NCI-H1694 treated with DMSO at 0.1 percent for 48 hours (cell line): ENCODE results near the gene RAET1L.
"Not testable (repeated sequence)": the region's sequence is repeated elsewhere in the genome, so short reads cannot be mapped to it uniquely, and the experiment has no call there.

Experiments used
- DNase-seq: peaks from one replicate; lab custom pipeline; 2025; lab: John Stamatoyannopoulos, UW

The RAET1L gene

DNA sequence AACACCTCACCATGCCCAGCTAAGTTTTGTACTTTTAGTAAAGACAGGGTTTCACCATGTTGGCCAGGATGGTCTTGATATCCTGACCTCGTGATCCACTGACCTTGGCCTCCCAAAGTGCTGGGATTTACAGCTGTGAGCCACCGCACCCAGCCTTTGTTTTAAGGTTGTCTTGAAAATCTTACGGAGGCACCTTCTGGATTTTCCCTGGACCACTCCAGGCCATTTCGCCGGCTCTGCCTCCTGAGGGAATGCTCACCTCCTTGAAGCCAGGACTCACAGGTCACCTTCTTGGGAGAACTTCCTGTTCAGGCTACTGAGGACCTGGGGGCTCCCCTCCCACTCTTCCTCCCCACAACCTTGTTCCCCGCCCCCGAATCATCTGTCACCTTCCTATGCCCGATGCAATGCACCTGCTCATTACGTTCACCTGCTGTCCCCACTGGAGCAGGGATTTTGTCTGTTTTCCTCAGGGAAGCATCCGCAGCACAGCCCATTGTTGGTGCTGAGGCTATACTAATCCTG is 19.4 kb upstream of the RAET1L start:
- DNase-seq = no peak

DNA sequence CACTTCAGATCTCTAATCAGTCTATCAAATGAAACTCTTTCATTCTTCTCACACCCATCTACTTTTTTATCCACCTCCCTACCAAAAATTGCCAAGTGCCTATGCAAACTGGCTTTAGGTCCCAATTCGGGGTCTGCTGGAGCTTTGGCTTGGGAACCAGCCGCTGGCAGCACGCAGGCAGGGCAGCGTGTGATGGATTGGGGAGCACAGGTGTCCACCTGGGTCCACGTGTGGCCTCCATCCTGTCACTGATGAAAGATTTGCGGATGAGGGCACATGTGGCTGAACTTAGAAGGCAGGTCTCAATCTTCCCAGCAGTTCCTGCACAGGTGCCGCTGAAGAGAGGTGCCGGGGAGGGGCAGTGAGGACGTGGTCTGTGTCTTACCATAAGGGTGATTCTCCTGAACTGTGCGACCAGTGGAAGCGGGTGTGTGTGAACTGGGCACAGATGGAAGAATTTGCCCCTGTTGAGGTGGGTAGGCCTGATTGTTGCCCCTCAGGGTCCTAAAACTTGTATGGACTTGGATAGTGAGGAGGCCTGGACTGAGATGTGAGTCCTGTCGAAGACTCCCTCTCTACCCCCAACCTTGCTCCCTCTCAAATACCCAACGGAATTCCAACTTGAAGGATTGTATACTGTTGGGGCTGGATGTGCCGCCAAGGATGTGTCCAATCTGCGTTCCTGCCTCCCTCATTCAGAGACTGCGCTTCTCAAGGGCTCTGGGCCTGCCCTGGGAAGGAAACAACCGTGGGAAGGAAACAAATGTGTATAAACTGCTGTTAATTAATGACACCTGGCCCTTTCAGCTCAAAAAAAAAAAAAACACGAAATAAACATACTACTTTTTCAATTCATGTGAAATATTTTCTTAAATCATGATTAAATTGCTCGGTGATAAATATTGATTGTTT is 18.4 kb upstream of the RAET1L start:
- DNase-seq = no peak

DNA sequence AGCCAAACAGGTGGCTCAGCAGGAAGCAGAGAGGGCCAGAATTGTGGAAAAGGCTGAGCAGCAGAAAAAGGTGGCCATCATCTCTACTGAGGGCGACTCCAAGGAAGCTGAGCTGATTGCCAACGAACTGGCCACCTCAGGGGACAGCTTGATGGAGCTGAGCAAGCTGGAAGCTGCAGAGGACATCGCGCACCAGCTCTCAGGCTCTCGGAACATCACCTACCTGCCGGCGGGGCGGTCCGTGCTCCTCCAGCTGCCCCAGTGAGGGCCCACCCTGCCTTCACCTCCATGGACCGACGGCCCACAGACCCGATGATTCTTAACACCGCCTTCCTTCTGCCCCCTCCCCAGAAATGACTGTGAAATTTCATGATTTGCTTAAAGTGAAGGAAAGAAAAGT is 17.8 kb upstream of the RAET1L start:
- DNase-seq = no peak

DNA sequence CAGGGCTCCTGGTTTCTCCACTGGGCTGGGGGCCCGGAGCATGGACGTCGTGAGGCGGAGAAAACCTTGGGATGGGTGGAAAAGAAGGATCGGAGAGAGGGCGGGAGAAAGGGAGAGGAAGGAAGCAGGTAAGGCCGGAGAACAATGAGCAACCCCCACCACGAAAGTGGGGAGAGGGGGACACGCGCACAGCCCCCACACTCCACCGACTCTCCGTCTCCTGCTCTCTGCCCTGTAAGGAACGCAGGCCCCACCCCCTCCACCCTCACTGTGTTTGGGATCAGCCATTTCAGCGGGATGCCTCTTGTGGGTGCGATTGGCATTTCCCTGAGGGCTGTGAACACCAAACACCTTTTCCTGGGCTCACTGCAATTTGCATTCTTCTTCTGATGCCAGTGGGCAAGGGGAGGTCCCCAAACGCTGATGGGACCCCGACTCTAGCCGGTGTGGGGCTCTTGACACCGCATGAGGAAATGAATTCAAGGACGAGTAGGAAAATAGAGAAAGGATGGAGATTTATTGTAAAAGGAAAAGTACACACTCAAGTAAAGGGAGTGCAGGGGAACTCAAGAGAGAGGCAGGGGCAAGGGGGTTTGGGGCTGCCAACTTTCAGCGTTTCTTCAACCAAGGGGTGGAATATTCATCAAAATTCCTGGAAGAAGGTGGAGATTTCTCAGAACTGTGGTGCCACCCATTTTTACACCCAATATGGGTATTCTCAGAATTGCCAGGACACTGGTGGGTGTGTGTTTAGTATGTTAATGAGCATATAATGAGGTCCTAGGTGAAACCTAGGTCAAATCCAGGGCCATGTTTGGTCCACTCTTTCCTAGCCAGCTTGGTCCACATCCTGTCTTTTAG is 13.1 kb upstream of the RAET1L start:
- no peak for DNase-seq

DNA sequence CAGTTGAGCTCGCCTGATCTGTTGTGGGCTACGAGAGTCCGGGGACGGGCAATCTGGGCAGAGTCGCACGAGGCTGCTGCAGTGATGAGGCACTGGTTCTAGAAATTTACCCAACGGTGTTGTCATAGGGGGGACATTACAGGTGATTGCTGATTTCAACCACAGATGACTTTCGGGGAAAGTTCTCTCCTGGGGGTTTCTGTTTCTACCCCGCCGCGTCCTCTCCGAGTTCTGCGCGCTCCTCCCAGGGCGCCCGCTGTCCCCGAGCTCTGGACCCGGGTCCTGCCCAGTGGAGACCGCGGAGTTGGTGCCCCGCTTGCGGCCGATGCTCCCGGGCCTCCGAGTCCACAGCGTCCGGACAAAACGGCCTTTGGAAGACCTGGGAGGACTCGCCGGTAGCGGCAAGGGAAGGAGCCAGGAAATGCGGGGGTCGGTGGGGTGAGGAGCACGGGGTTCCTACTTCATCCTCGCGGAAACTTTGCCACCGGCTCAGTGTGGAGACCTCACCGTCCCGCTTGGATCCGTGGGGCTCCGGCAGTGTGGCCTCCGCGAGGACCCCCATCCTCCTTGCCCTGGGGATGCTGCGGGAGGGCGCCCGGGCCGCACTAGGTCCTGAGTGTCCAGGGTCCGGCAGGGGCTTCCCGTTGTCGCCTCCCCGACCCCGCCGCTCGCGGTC is 12.3 kb upstream of the RAET1L start:
- no peak for DNase-seq

DNA sequence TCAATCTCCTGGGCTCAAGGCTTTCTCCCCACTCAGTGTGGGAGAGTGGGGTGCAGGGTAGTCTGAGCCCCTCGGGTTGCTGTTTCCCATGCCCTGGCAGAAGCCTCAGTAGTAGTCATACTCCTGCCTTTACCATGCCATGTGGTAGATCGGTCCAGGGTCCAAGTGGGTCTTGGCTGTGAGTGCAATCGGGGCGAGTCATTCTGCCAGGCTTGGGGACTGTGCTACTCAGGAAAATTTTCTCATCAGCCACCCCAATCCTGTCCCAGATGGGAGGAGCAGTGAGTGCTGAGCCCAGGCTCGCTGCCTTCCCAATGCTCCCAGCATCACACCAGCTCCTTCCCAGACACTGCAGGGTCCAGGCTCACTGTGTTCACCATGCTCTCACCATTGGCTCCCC is 10.7 kb upstream of the RAET1L start:
- no peak for DNase-seq

DNA sequence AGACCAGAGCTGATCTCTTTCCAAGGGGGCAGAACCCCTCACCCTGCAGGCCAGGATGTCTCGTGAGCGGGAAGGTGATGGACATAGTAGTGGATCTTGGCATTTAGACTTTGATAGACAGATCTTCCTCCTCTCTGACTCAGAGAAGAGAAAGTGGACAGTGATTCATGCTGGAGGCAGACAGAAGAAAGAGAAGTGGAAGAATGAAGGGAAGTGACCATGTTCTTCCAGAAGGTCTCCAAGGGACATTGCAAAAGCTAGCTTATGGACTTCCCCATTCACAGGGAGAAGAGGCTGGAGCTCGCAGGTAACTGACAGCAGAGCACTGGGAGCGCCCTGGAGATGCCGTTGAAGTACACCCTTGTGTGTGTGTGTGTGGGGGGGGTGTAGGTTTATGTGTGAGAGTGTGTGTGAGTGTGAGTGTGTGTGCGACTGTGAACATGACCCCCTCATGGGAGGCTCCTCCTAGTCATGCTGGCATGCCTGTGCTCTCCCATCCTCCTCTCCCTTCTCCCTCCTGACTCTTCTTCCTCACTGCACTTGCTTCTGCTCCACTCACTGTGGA is 8.0 kb upstream of the RAET1L start:
- no peak for DNase-seq

DNA sequence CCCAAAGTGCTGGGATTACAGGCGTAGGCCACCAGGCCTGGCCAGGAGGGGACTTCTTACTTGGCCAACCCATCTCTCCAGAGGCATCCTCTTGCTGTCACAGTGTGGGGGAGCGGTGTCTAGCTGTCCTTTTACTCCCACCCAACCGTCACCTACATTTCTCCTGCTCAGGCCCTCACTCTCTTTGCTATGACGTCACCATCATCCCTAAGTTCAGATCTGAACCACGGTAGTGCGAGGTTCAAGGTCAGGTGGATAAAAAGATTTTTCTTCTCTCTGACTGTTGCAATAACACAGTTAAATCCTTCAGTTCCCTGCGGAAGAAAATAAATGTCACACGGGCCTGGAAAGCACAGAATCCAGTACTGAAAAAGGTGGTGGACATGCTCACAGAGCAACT is 7.3 kb upstream of the RAET1L start:
- no peak for DNase-seq

DNA sequence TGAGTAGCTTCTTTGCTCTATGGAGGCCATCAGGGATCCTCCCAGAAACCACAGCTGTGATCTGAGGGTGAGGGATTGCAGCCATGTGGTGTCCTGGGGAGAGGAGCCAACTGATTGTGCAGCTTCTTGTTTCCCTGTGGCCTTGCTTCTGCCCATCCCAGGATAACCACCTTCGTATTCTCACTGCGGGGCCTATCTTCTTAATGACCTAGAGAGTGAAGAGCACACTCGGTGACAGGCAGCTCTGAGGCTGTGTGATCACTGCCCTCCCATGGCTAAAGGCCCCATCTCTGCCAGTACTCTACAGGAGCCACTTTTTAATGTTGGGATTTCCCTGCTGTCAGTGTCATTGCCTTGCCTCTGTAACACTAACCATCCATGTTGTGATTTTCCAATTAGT is 5.3 kb upstream of the RAET1L start:
- no peak for DNase-seq

DNA sequence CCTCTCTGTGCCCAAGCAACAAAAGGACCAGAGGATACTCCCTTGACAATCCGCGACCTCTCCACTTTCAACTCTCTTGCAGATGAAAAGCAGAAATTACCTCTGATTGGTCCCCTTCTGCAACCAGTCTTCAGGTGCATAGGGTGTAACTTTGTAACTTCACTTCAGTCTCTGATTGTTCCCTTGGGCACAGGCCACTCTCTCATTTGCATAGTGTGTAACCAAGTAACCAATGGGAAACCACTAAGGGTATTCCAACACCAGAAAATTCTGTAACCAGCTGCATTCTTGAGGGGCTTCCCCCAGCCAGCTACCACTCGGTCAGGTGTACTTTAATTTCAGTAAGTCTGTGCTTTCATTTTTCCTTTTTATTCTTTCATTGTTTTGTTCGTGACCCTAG is 4.4 kb upstream of the RAET1L start:
- no peak for DNase-seq

DNA sequence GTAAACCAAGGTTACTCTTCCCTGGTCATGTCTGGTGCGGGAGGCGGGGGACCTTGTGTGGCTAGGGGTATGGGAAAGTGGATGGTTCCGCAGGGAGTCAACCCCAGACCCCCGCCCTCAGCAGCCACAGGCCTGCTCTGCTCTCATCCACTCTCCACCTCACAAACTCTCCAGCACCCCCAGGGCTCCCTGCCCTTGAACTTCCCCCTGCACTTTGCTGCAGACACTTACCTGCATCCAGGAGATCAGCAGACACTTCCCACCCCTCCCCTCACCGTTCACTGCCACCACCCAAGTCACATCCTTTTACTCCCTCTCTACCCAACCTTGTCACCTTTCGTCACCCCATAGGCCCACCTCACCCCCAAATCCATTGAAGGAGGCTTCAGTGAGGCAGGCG is 3.9 kb upstream of the RAET1L start:
- DNase-seq = no peak

DNA sequence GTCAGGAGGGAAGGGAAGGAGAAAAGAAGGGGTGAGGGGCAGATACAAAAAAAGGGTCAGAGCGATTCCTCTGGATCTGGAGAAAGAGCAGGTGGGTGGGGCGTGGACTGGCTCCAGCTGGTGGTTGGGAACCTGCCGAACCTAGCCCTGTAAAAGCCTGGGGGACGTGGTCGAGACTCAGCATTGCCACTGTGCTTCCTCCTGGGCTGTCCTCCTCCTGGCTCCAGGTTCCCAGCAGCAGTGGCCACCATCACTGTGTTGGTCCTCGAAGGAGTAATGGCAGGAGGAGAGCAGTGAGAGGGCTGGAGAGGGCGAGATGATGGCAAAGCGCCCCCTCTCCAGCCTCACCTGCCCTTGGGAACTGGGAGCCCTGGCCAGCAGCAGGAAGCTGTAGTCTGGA is 3.5 kb upstream of the RAET1L start:
- DNase-seq = no peak

DNA sequence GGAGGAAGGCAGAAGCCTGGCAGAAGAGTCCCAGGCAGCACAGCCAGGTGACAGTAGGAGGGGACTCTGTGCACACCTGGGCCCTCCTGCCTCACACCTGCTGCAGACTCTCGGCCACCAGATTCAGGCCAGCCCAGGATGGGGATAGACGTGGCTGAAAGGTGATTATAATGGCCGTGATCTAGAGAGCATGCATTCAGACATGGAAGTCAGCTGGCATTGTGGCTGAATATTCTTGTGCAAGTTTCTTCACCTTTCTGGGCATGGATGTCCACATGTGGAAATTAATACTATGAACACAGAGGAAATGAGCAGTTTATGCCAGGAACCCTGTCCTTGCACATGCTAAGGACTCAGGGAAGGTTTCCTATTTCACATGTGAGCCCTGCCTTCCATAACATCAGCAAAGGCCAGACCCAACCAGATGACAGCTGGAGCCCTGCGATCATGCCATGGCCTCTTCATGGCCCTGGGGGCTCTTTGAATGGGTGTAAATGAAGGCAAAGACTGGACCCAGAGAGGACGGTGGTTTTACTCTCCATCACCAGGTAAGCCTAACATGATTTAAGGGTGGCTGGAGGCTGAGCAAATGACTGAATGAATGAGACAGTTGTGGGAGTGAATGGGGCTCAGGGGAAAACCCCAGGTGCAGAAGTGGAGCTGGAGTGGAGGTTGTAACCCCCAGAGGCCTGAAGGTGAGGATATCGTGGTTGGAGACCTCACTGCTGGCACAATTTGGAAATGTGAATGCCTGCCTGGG is 2.7 kb upstream of the RAET1L start:
- no peak for DNase-seq

DNA sequence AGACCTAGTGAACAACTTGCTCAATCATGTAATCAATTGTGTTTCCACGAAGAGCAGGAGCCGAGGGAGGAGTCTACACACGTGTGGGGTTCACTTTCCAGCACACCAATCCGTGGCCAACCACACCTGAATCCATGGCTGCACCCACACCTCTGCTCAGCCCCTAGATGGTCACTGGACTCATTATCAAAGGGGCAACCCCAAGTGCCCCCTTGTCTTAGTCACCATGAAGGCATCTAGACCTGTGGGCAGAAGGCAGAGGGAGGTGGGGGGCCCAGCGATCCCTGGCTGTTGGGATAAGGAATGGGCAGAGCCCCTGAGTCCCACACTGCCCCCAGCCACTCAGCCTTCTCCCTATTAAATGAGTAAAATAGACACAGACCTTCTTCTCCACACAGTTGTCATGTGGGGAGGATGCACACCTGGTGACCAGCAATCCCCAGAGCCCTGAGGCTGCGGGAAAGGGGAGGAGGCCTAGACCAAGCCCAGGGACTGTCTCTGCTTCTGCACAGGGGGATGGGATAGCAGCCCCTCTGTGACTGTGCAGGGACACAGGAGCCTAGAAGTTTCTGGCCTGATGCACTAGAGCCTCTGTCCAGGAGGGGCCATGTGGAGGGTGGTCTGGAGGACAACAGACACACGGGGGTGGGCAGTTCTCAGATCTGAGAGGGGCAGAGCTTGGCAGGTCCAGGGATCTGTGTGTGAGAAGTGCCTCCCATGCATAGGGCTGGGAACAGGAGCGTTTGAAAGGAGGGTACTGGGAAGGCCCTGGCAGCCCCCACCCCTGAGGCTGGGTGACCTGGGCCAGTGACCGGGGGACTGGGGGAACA is 1.9 kb upstream of the RAET1L start:
- DNase-seq = no peak

DNA sequence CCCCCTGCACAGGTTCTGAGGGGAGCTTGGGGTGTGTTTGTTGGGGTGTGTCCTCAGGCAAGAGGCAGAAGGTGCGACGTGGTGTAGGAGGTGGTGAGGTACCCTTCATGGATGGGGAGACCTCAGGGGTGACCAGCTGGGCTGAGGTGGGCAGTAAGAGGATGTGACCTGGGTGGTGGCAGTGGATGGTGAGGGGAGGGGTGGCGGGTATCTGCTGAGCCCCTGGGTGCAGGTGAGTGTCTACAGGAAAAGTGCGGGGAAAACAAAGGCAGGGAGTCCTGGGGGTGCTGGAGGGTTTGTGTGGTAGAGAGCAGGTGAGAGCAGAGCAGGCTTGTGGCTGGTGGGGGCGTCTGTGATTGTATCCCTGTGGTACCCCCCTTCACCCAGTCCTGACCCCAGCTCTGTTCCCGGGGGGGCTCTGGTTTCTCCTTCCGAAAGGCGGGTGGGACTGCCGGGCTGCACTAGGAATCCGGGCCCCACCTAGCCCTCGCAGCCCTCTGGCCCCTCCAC is 631 bp downstream of the RAET1L start:
- no peak for DNase-seq

DNA sequence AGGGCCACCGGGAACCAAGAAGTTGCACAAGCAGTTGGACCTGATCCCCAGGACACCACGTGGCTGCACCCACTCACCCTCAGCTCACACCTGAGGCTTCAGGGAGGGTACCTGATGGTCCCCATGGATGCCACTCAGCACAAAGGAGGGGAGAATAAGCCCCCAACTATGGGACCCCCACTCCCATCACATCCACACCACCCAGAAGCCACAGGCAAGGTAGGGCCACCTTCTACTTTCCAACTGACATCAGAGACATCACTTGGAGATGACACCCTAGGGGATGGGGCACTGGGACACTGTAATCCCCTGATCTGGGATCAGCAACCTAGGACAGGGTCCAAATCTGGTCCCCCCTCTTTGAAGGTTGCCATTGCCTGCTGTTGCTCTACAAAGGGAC is 1.3 kb downstream of the RAET1L start:
- not testable (repeated sequence) for DNase-seq

DNA sequence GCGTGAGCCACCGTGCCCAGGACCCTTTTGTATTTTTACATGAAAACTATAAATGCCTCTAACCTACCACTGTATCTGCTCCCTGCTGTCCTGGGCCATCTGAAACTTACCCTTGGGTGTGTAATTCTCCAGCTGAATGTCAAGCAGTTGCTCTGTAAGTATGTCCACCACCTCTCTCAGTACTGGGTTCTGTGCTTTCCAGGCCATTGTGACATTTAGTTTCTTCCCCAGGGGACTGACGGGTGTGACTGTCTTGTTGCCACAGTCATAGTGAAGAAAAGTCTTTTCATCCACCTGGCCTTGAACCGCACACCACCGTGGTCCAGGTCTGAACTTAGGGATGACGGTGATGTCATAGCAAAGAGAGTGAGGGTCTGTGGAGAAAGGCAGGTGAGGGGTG is 3.5 kb downstream of the RAET1L start:
- DNase-seq = not testable (repeated sequence)

DNA sequence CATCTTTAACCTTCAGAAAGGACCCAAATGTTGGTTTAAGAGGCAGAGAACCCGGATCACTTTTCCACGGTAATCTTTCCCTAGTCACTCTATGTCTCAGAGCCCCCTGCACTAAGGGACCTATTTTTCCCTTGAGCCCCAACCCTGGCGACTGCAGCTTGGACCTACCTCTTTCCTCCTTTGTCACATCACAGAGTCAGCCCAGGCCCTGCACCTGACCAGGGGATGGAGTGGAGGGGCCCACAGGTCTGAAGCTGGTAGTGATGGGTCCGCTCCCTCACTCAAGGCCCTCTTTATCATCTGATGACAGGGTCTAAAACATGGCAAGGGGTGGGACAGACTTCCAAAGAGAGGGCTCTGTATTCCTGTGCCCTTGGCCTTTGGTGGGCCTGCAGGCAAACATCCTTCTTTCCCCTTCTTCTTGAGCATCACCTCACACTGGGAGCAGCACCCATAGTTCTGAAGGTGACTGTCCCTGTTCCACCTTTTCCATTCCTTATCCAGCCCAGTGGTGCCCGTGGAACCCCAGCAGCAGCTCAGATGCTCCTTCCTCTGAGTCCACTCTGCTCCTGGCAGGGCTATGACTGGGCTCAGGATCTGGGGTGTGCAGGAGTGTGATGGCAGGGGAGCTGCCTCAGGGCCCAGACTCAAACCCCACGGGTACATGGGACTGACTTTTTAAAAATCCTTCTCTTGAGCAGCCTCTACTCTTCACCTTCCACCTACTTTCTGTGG is 6.3 kb downstream of the RAET1L start:
- no peak for DNase-seq

DNA sequence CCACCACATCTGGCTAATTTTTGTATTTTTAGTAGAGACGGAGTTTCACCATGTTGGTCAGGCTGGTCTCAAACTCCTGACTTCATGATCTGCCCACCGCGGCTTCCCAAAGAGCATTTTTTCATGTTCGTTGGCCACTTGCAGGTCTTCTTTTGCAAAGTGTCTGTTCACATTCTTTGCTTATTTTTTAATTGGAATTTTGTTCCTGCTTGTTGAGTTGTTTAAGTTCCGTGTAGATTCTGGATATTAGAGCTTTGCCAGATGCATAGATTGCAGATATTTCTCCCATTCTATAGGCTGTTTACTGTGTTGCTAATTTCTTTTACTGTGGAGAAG is 8.2 kb downstream of the RAET1L start:
- not testable (repeated sequence) for DNase-seq
